Right ventricle myocardium superior (tissue), 1 donor: ENCODE data around the gene GYS2. TPM values are rescaled to one million over a fixed set of nuclear protein-coding genes. Genes with fewer than 3 reads are reported as not detected.

Source experiments
- ATAC-seq: fragments of 200-7000 bp; cut with Tn5 transposase; one replicate; pipeline ENCODE4 v1.9.1; 2020; ENCODE audit warnings: mild to moderate bottlenecking; ENCODE audit not compliant: poor library complexity
- DNase-seq: peaks from one replicate; pipeline ENCODE4 v3.0.0-alpha.2; 2020
- intact Hi-C: fragments of 100-400 bp; cut with DNase I; formaldehyde crosslinking; loops from one replicate; pipeline ENCODE4 v1.11.2; 2022
- total RNA-seq: library from RNA; stranded (reverse); fragmentation: NEBNext Ultra II Directional; extraction: Animal tissue kit (Norgen Biotek cat#: 25700); gene quantifications from one replicate; pipeline ENCODE4 v1.2.1, GENCODE V29; 2021
- donor health status: DM: no; HTN: yes; CAD: no; lungs with severe emphysema.

The GYS2 gene
- total RNA-seq, 1 donor from 2014 or later, result not detected

GRCh38 chr12:21527451-21528180 lies 77.0 kb downstream of the GYS2 start:
- peak; percentile 78 for DNase-seq
- ATAC-seq, result peak; percentile 95
- intact Hi-C loops, result no loop called here

- ATAC-seq (no peak), DNase-seq (no peak)
- intact Hi-C loops, result no loop called here
These were observed 77.8 kb downstream of the GYS2 start for GRCh38 chr12:21526721-21527345.

GRCh38 chr12:21526053-21526452 lies 78.6 kb downstream of the GYS2 start, which contains the start of gene SPX:
Gene SPX (plus strand): TSS chr12:21526296. CDS start chr12:21526473, 177 bp downstream.
- intact Hi-C loops, result no loop called here
- no peak for ATAC-seq
- DNase-seq, result no peak

DNA sequence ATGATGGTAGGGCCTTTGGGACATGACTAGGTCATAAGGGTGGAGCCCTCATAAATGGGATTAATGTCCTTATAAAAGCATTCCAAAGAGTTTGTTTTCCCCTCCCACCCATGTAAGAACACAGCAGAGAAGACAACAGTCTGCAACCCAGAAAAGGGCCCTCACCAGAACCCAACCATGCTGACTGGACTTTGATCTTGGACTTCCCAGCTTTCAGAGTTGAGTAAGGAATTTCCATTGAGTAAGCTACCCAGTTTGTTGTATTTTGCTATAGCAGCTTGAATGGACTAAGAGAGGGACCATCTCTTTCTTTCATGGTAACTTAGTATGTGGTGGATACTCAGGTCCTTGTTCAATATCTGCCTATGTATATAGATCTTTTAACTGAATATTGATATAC lies 81.5 kb downstream of the GYS2 start:
- DNase-seq (no peak), ATAC-seq (no peak)
- intact Hi-C loops, result no loop called here

- DNase-seq, result no peak
- intact Hi-C loops, result no loop called here
- no peak for ATAC-seq
These were observed 83.1 kb downstream of the GYS2 start for GRCh38 chr12:21521541-21521940.

DNA sequence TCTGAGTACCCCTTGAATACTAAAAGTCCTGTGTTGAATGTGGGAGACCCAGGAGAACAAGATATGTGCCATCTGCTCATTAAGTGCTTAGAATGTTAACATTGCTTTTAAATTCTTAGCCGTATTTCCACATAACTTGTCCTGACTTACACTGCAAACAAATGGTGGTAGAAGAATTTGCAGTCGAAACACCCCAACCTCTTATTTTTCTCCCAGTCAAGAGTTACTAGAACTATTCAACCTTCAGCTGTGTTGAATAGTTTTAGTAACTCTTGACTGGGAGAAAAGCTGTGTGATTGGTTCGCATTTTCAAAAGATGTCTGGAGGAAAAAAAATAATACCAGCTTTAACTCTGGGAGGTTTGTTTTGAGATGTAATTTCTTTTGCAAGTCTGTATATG lies 86.2 kb downstream of the GYS2 start:
- DNase-seq (no peak), ATAC-seq (no peak)
- intact Hi-C loops, result loop anchor here (10.0 kb wide), 1 partner anchor 156 kb away; no protein-coding TSS in a partner anchor

- DNase-seq, result no peak
- intact Hi-C loops, result loop anchor here (10.0 kb wide), 1 partner anchor 159 kb away; no protein-coding TSS in a partner anchor
- ATAC-seq, result no peak
These were observed 88.4 kb downstream of the GYS2 start for GRCh38 chr12:21516281-21516680.

- intact Hi-C loops, result loop anchor here (10.0 kb wide), 1 partner anchor 165 kb away; no protein-coding TSS in a partner anchor
- no peak for DNase-seq
- ATAC-seq, result no peak
These were observed 94.9 kb downstream of the GYS2 start for GRCh38 chr12:21509768-21510167.

DNA sequence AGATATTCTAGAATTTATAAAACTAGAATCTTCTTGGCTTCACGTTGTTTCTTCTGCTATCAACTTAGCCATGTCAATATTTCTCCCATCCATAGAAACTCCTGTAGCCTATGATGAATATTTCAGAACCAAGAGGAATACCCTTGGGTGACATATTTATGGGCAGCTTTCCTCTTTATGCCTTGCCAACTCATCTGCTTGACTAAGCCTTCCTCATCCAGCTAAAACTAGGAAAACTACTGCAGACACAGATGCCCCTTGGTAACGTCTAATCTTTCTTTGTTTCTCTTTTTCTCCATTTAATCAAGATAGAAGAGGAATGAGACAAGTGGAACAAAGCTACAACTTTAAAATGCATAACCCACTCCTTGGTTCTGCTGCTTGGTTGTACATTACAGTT lies 96.8 kb downstream of the GYS2 start:
- no peak for DNase-seq
- ATAC-seq, result no peak
- intact Hi-C loops, result no loop called here

DNA sequence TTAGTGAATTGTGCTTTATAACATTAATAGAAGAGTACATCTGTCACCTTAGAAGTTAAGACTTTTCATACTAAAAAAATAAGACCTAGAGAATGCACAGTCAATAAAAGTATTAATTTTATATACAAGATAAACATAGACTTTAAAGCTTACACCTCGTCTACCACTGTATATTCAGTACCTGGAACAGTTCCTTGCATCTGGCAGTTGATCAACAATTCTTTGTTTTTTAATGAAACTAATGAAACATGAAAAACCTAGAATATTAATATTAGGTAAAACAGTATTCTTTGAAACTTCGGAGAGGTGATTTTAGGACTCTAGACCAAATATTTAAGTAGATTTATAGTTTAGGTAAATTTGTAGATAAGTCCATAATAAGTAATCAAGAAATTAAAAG lies 98.8 kb downstream of the GYS2 start:
- ATAC-seq (no peak), DNase-seq (no peak)
- intact Hi-C loops, result no loop called here

DNA sequence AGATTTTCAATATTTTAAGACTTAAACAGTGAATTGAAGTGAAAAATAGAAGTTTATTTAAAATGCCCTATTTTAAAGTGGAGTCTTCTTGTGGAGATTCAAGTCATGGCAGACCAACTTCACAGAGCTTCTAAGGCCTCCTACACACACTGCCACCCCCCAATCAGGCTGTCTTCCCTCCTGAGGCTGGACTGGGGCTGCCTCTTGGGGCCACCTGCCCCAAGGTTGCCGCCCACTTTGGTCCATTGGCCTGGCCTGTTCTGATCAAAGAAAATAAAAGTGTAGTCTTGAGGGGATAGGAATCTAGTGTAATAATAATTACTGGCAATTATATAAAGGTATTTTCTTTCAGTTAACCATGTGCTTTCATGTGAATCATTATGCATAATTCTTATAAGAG lies 101.8 kb downstream of the GYS2 start:
- intact Hi-C loops, result no loop called here
- no peak for DNase-seq
- no peak for ATAC-seq

GRCh38 chr12:21502164-21502496 lies 102.5 kb downstream of the GYS2 start:
- DNase-seq, result no peak
- intact Hi-C loops, result no loop called here
- ATAC-seq, result peak; percentile 19

GRCh38 chr12:21501258-21502163 lies 103.1 kb downstream of the GYS2 start, which contains the start of the genes GOLT1B and RECQL:
Gene GOLT1B (plus strand): TSS chr12:21501789. CDS start chr12:21501924, 135 bp downstream.
Gene RECQL (minus strand): TSS chr12:21501635. CDS start chr12:21499570, 2,065 bp downstream.
- peak; percentile 99 for ATAC-seq
- DNase-seq, result peak; percentile 92
- intact Hi-C loops, result no loop called here

GRCh38 chr12:21500786-21501257 lies 103.8 kb downstream of the GYS2 start:
- peak; percentile 1 for ATAC-seq
- DNase-seq, result no peak
- intact Hi-C loops, result no loop called here

DNA sequence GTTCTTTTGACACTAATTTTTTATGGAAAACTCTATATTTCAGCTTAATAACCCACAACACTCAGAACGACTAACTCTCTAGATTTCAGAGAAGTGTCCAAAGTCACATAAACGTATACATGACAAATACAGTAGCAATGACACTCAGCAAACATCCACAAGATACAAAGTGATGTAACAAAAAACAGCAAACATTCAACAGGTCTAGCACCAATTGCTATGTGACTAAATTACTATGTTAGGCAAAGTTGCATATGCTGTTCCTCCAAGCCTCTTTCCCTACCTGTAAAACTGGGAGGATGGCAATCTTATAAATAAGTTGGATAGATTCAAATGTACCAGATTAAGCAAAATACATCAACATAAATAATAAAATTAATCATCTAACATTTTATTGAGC lies 104.9 kb downstream of the GYS2 start:
- ATAC-seq, result no peak
- DNase-seq, result no peak
- intact Hi-C loops, result no loop called here
